Astrocyte of the cerebellum (primary cell): ENCODE measurements around the gene OR10A6.

Experiments used
- DNase-seq: peaks from one replicate; pipeline ENCODE4 v3.0.0-alpha.2; 2011; ENCODE audit warnings: low read depth
- H3K4me3 ChIP-seq: 2 replicates; pipeline ENCODE4 v1.5.1; 2011; ENCODE audit warnings: mild to moderate bottlenecking, low read depth, low read length, moderate library complexity
- in situ Hi-C: cut with HindIII; loops from 2 replicates; pipeline ENCODE4 v1.10.0; 2017; ENCODE audit warnings: low sequenced_read_pairs
- TF ChIP-seq, protein P1 (sequence below): IDR thresholded peaks from 2 replicates; pipeline ENCODE4 v1.5.1; 2012; ENCODE audit warnings: low read length, low read depth, moderate library complexity, mild to moderate bottlenecking; ENCODE audit errors: missing control alignments

OR10A6 gene

DNA sequence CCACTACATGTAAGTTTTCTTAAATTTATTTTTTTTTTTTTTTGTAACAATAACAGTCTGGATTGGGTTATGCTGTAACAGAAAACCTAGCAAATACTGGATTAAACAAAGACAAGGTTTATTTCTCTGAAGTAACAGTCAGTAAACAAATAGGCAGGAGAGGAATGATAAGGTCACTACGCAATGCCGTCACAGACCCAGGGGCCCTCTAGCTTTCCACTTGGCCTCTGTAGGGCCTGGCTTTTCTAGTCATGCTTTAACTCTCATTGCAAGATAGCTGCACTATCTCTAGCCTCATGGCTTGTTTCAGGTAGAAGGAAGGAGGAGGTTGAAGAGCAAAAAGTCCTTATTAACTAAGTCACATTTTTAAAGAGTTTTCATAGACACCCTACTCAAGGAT lies 6.5 kb downstream of the OR10A6 start:
- no peak overlapping the region for H3K4me3 ChIP-seq
- TF ChIP-seq, protein P1, sequence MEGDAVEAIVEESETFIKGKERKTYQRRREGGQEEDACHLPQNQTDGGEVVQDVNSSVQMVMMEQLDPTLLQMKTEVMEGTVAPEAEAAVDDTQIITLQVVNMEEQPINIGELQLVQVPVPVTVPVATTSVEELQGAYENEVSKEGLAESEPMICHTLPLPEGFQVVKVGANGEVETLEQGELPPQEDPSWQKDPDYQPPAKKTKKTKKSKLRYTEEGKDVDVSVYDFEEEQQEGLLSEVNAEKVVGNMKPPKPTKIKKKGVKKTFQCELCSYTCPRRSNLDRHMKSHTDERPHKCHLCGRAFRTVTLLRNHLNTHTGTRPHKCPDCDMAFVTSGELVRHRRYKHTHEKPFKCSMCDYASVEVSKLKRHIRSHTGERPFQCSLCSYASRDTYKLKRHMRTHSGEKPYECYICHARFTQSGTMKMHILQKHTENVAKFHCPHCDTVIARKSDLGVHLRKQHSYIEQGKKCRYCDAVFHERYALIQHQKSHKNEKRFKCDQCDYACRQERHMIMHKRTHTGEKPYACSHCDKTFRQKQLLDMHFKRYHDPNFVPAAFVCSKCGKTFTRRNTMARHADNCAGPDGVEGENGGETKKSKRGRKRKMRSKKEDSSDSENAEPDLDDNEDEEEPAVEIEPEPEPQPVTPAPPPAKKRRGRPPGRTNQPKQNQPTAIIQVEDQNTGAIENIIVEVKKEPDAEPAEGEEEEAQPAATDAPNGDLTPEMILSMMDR = no peak
- in situ Hi-C loops = no loop called here
- DNase-seq = no peak

- H3K4me3 ChIP-seq = no peak overlapping the region
- no peak for DNase-seq
- in situ Hi-C loops = no loop called here
- TF ChIP-seq, protein P1 = no peak
These were observed 12.9 kb downstream of the OR10A6 start for GRCh38 chr11:7918141-7918540.

GRCh38 chr11:7911011-7911410 lies 20.1 kb downstream of the OR10A6 start:
- no peak overlapping the region for H3K4me3 ChIP-seq
- no peak for DNase-seq
- TF ChIP-seq, protein P1 = no peak
- in situ Hi-C loops = no loop called here

- DNase-seq = no peak
- TF ChIP-seq, protein P1 = no peak
- in situ Hi-C loops = no loop called here
- H3K4me3 ChIP-seq = no peak overlapping the region
These were observed 20.7 kb downstream of the OR10A6 start for GRCh38 chr11:7910286-7910788.

- DNase-seq = no peak
- in situ Hi-C loops = loop anchor here (5.0 kb wide), 1 partner anchor 72 kb away; no protein-coding TSS in a partner anchor
- TF ChIP-seq, protein P1 = no peak
- H3K4me3 ChIP-seq = no peak overlapping the region
These were observed 21.3 kb downstream of the OR10A6 start for GRCh38 chr11:7909585-7910285.

DNA sequence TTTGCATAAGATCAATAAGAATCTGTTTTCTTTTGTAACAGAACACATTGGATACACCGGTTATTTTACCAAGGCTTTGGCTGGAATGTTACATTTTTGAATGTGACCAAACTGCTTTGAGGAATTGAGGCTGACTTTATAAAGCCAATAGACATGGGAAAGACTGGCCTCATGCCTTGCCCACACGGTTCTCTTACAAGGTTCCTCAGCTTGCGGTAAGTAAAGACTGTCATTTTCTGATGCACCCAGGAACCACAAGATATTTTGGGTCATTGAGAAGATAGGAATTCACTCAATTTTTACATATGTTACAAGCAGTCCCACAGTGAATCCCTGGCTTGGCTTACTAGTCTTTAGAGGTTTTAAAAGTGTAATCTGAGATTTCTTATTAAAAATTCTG lies 23.9 kb downstream of the OR10A6 start:
- DNase-seq = no peak
- in situ Hi-C loops = loop anchor here (5.0 kb wide), 1 partner anchor 70 kb away; no protein-coding TSS in a partner anchor
- no peak overlapping the region for H3K4me3 ChIP-seq
- TF ChIP-seq, protein P1 = no peak
